Left renal cortex interstitium (tissue), 4 donors: Measurements from ENCODE around the gene EPB42. TPM values are rescaled to one million over a fixed set of nuclear protein-coding genes. Genes with fewer than 3 reads are reported as not detected.

Source experiments
- DNase-seq, 4 donors: peaks; one replicate each; pipeline ENCODE4 v3.0.0-alpha.2; 2013; ENCODE audit warnings: low read depth in 4 of 4, low spot score in 2 of 4, missing footprints in 1 of 4
- polyA plus RNA-seq, 4 donors: library from polyadenylated mRNA; unstranded; fragments of 120-200 nt; gene quantifications; one replicate each; pipeline ENCODE4 v1.2.1, GENCODE V29; 2013; ENCODE audit not compliant: insufficient read length in 4 of 4

Gene EPB42
- polyA plus RNA-seq = 1 to 10 TPM in 3 of 4 donors, under 1 TPM in 1; 0.95 to 5.1 (median 1.2) TPM

DNA sequence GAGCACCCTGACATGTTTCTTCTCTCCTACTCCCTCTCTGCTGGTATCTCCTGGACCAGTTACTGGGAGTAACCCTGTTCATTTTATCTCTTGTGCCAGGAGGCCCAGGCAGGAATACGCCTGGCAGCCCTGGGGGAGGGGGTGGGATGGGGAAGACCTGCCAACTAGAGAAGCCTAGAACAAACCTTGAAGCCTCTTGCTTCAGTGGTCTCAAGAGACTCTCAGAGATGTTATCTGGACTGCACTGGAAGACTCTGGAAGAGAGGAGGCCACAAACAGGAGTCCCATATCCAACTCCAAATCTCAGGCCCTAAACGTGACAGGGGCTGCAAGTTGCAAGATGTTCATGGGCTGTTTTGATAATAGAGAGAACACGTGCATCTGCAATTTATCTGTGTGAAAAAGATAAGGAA is at the start of gene EPB42:
EPB42 (minus strand) TSS at position 28 of the 413 bp plus-strand sequence. CDS start 193 bp downstream, outside the sequence.
- DNase-seq = no peak

- no peak for DNase-seq
Measured at GRCh38 chr15:43270113-43270665, 49.4 kb upstream of the EPB42 start.

GRCh38 chr15:43268111-43269105 is 47.6 kb upstream of the EPB42 start:
- no peak for DNase-seq

DNA sequence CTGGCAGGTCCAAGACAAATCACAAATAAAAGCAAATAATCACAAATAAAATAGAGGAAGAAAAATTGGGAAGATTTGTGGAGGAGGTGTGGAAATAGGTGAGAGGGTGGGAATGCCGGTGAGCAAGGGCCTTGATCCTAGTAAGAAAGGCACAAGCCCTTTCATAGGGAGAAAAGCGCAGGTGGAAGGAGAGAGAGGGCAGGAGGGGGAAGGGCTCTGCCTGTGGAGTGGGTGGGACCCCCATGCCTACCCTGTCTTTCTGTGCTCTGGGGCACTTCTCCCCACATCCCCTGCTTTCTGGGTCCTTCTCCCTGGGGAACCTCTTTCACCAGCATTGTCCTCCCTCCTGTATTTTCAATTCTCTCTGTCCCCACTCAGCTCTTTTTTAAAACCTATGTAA is 46.6 kb upstream of the EPB42 start:
- DNase-seq = no peak

- no peak for DNase-seq
Measured at GRCh38 chr15:43266834-43267233, 46.0 kb upstream of the EPB42 start, which contains the start of gene TGM5. TSS of gene TGM5 (minus strand) at chr15:43266928. CDS start at chr15:43266849, 79 bp downstream.

GRCh38 chr15:43266386-43266785 is 45.6 kb upstream of the EPB42 start:
- no peak for DNase-seq

DNA sequence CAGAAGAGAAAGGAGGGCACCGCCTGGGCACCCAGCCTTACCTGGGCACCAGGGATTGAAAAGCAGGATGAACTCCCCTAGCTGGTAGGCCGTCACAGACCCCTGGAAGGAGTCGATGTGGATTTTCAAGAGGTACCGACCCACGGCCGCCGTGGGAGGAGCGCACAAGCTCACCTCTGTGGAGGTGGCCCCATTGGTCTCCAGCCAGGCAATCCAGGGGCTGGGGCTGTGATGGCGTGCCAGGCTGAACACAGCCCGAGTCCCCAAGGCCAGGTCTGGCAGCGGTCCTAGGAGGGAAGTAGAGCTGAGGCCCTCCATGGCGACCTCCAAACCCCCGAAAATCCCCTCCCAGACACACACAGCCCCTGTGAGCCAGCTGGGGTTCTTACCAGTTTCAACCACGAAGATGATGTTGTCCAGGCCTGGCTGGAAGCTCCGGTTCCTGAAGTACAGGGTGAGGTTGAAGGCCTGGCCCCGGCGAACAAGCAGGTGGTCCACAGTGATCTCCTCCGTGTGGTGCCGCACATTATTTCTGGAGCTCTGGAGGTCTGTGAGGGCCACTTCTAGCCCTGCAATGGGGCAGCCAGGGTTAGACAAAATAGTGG is 39.3 kb upstream of the EPB42 start:
- no peak for DNase-seq

- DNase-seq = no peak
Measured at GRCh38 chr15:43258781-43259180, 38.0 kb upstream of the EPB42 start.

- DNase-seq = no peak
Measured at GRCh38 chr15:43256341-43256740, 35.5 kb upstream of the EPB42 start.

DNA sequence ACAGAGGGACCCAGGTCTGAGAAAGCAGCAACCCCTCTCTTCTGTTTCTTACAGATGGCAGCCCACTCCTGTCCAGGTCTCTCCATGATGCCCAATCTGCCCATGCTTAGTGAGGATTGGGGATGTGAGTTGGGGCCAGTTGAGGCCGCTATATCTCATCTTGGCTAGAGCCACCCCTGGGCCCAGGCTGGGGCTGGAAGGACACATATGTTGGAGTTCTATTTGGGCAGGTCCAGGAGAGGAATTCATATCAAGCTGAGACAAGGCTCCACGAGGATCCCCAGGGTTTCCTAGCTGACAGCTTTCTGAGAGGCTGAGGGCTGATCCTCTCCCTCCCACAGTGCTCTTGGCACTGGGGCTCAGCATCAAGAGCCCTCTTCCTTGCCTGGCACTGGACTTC is 34.6 kb upstream of the EPB42 start:
- DNase-seq = no peak

GRCh38 chr15:43253431-43254403 is 32.9 kb upstream of the EPB42 start:
- DNase-seq = no peak

DNA sequence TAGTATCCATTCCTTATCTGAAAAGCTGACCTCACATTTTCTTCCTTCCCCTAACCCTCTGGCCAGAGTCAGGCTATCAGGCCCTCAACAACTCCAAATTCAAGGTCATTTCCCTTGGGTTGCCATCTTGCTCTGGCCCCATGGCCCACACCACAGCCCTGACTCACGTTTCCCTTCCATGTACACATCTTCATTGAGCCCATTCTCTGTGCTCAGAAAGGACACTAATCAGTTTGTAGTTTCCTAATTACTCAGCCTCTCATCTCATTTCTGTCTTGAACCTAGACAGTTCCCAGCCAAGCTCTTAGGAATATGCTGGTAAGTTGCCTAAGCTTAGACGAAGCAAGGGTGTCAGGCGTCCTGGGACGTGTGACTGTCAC is 31.0 kb upstream of the EPB42 start:
- no peak for DNase-seq

DNA sequence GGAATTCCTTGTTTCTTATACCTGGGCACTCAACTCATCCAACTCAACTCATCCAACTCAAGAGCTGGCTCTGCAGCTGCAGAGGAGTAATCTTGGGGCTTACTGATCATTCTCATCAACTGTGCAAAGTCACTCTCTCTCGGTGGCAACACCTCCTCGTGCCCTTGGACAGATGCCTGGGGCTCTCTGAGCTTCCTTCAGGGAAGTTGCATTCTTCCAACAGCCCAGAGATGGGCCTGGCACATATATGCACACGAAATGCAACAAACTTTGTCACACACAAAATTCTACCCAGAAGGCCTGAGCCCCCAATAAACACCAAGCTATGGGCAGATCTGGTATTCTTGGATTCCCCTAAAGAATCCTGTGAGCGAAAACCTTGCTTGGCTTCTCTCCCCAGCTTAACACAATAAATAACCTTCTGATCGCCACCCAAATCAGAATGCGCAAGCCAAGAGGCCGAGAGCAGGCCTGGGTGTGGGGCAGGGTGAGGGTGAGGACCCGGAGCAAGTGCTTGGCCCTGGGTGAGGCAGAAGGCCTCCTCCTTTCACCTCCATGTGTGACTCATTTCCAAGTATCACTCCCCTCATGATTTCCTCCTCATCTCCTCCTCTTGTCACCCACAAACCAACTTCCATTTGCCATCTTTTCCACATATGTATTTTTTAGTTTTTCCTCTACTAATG is 30.5 kb upstream of the EPB42 start:
- DNase-seq = no peak

- DNase-seq = no peak
Measured at GRCh38 chr15:43250785-43251184, 30.0 kb upstream of the EPB42 start.

DNA sequence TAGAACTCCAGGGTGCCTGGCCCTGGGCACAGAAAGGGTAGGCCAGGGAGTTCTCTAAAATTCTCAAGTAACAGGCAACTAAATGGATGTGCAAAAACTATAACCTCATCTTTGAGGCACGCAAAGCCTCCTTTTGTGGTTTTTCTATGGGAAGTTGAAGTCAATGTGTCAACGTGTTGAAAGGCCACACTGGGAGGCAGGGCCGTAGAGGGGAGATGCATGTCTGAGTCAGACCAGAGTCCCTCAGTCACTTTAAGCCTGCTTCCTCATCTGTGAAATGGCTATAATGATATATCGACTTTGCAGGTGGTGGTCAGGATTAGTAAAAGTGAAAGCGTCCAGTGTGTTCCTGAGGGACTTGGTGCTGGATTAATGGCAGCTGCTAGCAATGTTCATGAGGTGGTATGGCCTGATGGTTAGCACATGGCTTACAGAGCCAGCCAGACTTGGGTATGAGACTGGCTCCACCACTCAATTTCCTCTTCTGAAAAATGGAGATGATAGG is 28.9 kb upstream of the EPB42 start:
- DNase-seq = no peak

DNA sequence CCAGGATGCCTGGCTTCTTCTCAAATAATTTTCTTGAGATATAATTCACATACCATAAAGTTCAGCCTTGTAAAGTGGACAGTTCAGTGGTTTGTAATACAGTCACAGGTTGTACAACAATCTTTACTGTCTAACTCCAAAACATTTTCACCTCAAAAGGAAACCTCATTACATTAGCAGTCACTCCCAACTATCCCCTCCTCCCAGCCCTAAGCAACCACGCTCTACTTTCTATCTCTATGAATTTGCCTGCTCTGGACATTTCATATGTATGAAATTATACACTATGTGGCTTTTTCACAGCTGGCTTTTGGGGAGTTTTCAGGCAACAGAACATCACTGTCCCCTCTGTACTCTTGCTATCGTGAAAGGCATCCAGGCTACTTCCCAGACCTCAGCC is 28.4 kb upstream of the EPB42 start:
- DNase-seq = no peak

GRCh38 chr15:43246261-43246774 is 25.5 kb upstream of the EPB42 start:
- DNase-seq = no peak

GRCh38 chr15:43244092-43244491 is 23.3 kb upstream of the EPB42 start:
- DNase-seq = no peak

DNA sequence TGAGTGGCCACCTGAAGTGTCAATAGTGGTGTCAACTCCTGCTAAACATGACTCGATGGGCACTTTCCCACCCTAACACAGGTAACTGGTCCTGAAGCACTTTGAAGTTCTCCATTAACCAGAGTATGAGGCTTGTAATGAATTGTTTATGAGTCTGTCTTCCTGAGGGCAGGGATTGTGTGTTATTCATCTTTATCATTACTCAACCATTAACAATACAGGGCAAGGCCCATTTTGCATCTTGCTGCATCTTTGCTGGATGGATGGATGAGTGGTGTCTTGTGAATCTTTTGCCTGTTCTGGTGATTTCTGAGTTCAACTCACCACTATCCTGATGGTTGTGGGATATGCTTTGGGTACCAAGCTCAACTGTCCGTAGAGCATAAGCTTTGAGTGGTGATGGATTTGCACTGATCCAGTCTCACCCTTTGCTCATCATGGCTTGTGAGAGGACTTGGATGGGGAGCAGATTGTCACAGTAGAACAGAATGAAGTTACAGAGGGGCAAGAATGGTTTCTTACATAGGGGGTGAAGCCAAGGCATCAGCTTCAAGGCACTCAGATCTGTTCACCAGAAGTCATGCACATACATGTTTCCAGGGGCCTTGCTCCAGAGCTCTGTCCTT is 22.3 kb upstream of the EPB42 start:
- no peak for DNase-seq
